NCI-H446 treated with DMSO at 0.1 percent for 48 hours (cell line): ENCODE data around the gene ERBB4.

ENCODE experiments used
- DNase-seq: peaks from one replicate; lab custom pipeline; 2025; lab: John Stamatoyannopoulos, UW

The ERBB4 gene

DNA sequence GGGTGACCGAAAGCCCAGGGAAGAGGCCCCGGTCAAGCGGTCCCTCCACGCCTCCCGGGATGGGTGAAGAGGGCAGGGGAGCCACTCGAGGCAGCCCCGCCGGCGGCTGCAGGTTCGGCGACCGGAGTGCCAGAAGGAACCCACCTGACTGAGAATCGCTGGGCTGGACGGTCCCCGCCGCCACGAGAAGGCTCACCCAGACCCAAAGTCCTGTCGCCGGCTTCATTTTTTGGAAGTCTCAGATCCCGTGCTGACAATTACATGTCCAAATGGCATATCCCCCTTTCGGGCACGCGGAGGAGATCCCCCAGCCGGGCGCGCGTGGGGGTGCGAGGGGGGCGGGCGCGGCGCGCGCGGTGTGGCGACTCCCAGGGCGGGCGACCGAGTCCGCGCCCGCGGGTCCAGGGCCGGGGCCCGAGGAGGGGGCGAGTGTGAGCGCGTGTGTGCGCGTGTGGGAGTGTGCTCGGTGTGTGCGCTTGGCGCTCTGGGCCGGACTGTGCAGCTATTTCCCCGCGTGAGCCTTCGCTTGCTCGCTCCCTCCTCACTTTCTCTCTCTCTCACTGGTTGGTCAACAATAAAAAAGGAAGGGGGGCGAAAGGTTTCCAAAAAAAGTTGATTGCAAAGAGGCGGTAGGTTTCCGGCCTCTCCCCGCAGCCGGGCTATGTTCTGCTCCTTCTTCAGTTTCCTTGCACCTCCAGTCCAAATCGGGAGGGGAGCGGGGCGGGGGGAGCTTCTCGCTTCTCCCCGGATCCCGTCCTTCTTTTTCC, at the start of gene ERBB4:
Gene ERBB4, minus strand, starts transcription at position 498 of the 767 bp plus-strand sequence. Its CDS starts 272 bp downstream, at position 226.
- DNase-seq = peak; percentile 66

DNA sequence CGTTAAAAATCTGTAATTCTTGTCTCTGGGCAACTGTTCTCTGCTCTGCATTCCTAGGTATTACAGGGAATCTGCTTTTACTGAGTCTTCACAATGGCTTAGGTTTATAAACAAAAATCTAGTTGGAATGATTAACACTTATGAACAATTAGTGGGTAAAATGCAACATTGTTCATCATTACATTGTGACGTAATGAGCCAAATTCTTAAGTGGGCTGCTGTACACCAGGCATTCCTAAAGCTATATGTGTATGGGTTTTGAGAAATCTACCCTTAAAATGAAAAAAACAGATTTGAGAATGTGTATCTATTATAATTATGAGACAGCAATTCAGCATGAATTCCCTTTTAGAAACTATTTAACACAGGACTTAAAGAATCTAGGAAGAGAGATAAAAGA, 41.5 kb upstream of the ERBB4 start:
- DNase-seq = no peak

DNA sequence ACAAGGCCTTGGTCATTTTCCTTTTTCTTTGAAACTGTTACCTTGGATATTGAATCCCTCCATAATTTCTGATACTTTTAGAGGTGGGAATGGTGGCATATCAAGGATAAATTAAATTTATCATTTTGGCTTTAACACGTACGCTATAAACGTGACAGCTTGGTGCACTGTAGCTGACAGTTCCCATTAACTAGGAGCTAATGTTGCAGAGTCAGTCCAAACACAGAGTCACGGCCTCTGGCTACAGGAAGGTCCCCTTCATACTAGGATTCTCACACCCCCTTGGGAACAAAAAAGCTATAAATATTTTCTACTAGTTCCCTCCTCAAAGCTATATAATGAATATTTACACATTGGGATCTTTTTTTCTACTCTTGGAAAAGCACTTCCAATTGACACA, 17.7 kb upstream of the ERBB4 start:
- no peak for DNase-seq

DNA sequence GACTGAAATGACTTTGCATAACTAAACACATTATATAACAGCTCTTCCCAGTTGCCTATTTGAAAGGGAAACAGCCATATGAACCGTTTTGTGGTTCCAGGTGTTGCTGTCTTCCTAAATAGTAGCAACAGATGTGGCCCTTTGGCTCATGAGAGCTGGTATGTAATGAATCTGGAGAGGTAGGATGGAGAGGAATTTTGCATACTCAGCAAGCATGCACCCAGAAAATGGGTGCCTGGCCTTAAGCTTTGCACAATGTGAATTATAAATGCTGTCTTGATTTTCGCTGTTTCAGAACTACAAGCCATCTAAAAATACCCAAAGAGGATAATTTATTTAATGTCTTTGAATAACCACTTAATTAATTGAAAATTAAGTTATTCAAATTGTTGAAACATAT, 15.6 kb upstream of the ERBB4 start:
- no peak for DNase-seq

DNA sequence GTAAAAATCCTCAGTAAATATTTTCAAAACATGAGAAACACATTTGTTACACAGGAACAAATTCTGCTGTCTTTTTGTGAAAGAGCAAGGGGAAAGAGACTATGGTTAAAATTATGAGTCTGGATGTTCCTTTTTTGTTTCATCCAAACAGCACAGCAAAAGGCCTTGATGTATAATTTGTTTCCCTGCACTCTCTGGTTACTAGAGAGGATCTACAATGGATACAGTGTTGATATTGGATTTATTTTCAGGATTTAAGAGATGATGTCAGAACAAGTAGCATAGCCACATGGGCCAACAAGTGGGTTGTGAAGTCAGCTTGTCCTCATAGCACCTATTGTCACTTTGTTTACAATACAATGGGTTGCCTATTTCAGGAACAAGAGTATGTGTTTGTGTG, 11.3 kb upstream of the ERBB4 start:
- DNase-seq = no peak

DNA sequence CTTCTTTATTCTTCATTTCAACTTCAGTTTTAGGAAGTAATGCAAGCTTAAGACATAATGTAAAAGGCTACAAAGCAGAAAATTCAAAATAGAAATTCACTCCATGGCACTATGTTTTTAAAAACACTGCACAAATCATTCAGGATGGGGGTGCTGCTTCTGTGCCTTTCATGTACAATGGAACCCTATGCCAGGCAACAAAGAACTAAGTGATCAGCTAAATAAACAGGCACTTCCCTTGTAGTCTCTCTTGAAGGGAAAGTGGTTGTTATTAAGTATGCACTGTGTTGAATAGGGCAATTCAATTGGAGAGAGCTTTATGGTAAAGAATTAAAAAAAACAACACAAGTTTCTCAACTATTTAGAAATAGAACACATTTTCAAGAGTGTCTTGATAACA, 10.9 kb upstream of the ERBB4 start:
- DNase-seq = no peak

GRCh38 chr2:212548455-212548819, 9.8 kb upstream of the ERBB4 start:
- peak; percentile 65 for DNase-seq

DNA sequence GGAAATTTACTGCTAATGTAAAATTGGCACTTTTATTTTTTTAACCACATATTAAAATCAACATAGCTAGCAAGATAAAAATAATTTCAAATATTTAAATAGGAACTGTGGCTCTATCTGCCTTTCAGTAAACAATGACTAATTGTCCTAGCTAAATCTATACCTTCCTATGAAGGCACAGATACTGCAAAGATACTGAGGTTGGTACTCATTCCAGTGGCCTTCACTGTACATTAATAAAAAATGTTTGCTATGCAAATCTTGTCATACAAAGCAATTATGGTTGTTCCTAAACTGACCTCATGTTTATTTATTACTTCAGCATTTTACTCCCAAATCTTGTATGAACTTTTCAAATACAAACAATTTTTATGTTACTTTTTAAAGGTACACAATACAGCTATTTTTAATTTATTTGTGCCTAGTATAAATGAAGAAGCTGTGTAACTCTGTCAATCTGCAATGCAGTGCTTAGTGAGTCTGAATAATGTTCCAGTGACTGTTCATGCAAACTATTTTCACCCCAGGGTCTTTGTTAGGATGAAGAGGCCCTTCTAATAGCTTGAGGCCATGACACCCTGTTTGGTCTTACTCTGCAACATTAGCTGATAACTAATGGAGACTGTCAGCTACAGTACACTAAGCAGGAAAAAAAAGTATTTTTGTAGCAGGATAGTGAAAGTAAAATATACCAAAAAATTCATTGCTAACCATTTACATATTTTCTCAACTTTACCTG, 9.3 kb upstream of the ERBB4 start:
- DNase-seq = no peak

GRCh38 chr2:212546669-212547068, 8.1 kb upstream of the ERBB4 start:
- DNase-seq = no peak

DNA sequence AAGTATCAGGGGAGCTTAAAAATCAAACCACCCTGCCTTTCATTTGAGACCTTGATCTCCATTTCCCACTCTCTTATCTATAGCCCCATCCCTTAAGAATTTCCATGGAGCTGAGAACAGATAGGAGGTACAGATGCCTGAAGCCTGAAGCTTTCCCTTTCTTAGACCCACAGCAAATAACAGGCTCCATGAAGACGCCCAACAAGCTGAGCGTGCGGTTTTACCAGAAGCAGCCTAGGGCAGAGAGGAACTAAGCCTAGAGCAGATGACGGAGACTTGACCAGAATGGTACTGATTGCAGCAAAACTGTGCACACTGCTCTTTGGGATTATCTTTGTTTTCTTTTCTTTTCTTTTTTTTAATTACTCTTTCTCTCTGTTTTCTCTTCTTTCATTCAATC, 1.7 kb upstream of the ERBB4 start:
- no peak for DNase-seq

GRCh38 chr2:212539072-212539880, 674 bp upstream of the ERBB4 start:
- DNase-seq = peak; percentile 81

- no peak for DNase-seq
Measured at GRCh38 chr2:212537726-212538304, 787 bp downstream of the ERBB4 start.

DNA sequence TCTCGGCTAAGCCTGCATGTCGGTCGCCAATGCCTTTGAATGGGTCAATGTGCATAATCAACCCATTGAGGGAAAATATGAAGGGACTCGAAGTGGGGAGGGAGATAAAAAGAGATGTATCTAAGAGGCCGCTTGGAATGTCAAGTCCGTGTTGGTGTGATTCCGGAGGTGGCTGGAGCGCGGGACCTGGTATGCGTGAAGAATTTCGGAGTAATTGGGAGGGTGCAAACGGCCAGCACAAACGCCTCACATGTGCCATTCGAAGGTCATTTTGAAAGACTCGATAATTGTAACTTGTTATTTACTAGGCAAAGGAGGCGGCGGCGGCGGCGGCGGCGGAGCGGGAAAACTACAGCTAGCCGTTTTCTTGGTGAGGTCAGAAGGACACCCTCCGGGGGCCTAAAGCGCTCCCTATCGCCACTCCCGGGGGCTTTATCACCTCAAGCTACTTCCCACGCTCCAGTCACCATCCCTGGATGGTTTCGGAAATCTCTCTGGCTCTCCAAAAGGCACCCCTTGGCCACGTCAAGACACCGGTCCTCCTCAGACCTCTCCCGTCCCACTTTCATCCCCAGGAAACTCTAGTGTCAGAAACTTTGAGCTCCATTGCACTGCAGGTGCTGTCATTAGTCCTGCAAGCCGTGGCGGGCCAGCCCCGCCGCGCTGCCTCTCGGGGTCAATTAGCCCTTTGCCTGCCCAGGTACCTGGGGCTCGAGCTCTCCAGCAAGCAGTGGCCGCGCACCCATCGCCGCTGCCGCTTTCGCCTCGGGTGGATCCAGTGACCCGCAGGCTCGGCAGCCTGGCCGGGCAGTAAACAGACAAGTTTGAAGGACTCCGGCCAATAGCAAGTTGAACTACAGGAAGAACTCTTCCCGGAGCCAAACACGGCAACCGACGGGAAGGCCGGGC, 1.5 kb downstream of the ERBB4 start:
- DNase-seq = peak; percentile 47

DNA sequence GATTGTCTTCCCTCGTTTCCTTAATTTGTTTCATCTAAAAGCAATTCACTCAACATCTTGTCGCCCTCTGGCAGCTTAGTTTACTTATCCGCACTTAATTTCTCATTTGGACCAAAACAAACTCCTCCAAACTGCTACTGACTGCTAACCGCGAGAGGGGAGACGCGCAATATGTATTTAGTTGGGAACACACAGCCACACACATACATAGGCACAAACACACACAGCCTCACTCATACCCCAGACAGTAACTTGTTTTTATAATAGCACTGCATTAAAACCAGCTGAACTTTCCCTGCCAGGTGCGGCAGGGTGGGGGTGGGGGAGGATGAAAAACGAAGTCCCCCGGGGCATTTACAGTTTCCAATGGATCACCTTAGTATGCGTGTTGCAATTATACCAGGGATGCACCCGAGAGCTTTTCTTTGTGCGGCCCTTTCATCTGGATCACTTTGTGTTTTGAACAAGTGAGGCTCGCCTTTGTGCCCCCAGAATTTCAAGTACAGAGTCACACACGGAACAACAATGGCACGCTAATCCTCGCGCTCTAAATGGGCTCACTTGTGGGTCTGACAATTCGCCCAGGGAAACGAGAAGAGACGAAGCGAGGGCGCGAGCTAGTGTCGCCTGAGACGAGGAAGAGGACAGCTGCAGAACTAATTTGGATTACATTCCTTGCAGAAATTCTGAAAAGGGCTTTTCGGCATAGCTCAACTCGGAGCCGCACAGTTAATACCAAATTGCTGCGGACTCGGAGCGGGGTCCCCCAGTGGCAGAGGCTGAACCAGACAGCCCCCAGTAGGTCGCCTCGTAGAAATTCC, 2.4 kb downstream of the ERBB4 start:
- DNase-seq = peak; percentile 69

DNA sequence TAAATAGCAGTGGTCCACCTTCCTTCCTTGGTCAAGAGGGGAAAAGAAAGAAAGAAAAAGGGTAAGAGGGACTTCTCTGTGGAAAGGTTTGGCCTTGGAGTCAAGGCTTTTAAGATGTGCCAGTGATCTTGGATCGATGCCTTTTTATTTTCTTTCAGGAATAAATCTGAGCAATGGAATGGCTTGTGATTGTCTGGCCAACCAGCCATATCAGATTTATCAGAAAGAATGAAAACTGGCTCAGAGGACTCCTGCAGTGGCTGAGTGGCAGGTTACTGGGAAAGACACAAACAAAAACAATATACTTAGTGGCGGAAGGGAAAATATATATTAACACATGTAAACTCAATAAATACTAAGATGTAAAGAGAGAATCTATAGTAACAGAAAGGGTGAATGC, 4.3 kb downstream of the ERBB4 start:
- peak; percentile 27 for DNase-seq

- no peak for DNase-seq
Measured at GRCh38 chr2:212532585-212532984, 6.0 kb downstream of the ERBB4 start.

DNA sequence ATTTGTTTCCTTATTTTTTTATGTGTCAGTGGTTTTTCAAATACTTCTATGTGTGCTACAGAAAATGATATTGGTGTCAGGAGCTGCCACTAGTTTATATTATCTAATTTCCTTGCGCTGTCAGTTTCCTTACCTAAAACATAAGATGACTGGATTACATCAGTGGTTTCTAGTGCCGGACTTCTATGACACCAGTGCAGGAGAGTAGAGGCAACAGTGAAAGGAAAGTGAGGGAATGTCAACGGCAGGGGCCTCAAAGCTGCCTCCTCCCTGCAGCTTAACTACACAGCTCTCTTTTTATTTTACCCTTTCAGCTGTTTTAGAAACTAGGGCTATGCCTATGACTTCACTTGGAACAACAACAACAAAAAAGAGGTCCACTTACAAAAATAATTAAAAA, 6.5 kb downstream of the ERBB4 start:
- no peak for DNase-seq

DNA sequence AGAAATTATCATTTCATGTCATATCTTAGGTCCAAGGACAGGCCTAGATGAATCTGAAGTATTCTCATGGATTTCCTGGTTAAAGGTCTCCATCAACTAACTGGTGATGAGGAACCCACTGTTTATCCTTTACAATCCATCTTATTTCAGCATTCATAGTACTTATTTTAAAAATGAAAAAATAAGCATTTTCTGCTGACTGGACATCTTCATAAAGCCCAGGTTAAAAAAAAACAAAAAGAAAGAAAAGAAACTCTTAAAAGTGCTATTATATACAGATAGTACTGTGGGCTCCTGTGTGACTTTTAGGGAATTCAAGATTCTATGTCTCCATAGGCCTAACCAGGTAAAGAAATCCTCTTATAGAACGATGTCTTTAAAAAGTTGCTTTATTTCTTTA, 7.1 kb downstream of the ERBB4 start:
- no peak for DNase-seq

GRCh38 chr2:212530991-212531390, 7.6 kb downstream of the ERBB4 start:
- DNase-seq = no peak

- no peak for DNase-seq
Measured at GRCh38 chr2:212530373-212530772, 8.2 kb downstream of the ERBB4 start.
